ENCODE results near the gene CRISPLD2.

Gene CRISPLD2

GRCh38 chr16:84820771-84821170 is 986 bp downstream of the CRISPLD2 start:
- H3K4me3 ChIP-seq (ENCODE audit: low read depth, low read length): no peak overlapping the region
- no peak for TF ChIP-seq CTCF (IDR thresholded peaks at IDR 0.05; ENCODE audit: borderline replicate concordance, insufficient read depth, low read depth, low read length)

GRCh38 chr16:84821179-84821578 is 1.4 kb downstream of the CRISPLD2 start:
- no peak overlapping the region for H3K4me3 ChIP-seq (ENCODE audit: low read depth, low read length)
- TF ChIP-seq CTCF (IDR thresholded peaks at IDR 0.05; ENCODE audit: borderline replicate concordance, insufficient read depth, low read depth, low read length): no peak

GRCh38 chr16:84821728-84822689 is 2.2 kb downstream of the CRISPLD2 start:
- no peak for TF ChIP-seq CTCF (IDR thresholded peaks at IDR 0.05; ENCODE audit: borderline replicate concordance, insufficient read depth, low read depth, low read length)
- no peak overlapping the region for H3K4me3 ChIP-seq (ENCODE audit: low read depth, low read length)

GRCh38 chr16:84822990-84823389 is 3.2 kb downstream of the CRISPLD2 start:
- no peak for TF ChIP-seq CTCF (IDR thresholded peaks at IDR 0.05; ENCODE audit: borderline replicate concordance, insufficient read depth, low read depth, low read length)

GRCh38 chr16:84823484-84823883 is 3.7 kb downstream of the CRISPLD2 start:
- TF ChIP-seq CTCF (IDR thresholded peaks at IDR 0.05; ENCODE audit: borderline replicate concordance, insufficient read depth, low read depth, low read length): no peak
- no peak overlapping the region for H3K4me3 ChIP-seq (ENCODE audit: low read depth, low read length)

More at GRCh38 chr16:84822990-84823389, 3.2 kb downstream of the CRISPLD2 start:
- no peak overlapping the region for H3K4me3 ChIP-seq (ENCODE audit: low read depth, low read length)

GRCh38 chr16:84823926-84824325 is 4.1 kb downstream of the CRISPLD2 start:
- no peak for TF ChIP-seq CTCF (IDR thresholded peaks at IDR 0.05; ENCODE audit: borderline replicate concordance, insufficient read depth, low read depth, low read length)
- no peak overlapping the region for H3K4me3 ChIP-seq (ENCODE audit: low read depth, low read length)

Measured in GM12875 (cell line).